RCC 7860 (cell line): Measurements from ENCODE around the gene GLT1D1.

Experiments used
- DNase-seq: peaks from one replicate; pipeline ENCODE4 v3.0.0-alpha.2; 2015; ENCODE audit warnings: low spot score
- FAIRE-seq: peaks from 2 replicates; lab custom pipeline; 2012; peaks lifted over from hg19 to GRCh38; lab: Jason Lieb, UNC

The GLT1D1 gene

GRCh38 chr12:128909653-128910052 is 56.4 kb downstream of the GLT1D1 start:
- FAIRE-seq (no peak), DNase-seq (no peak)

GRCh38 chr12:128910629-128911028 is 57.4 kb downstream of the GLT1D1 start:
- no peak for FAIRE-seq

GRCh38 chr12:128911861-128912260 is 58.6 kb downstream of the GLT1D1 start:
- no peak for FAIRE-seq
- DNase-seq = no peak

More at GRCh38 chr12:128910629-128911028, 57.4 kb downstream of the GLT1D1 start:
- no peak for DNase-seq

GRCh38 chr12:128914908-128915563 is 61.8 kb downstream of the GLT1D1 start:
- no peak for FAIRE-seq

GRCh38 chr12:128916425-128916824 is 63.1 kb downstream of the GLT1D1 start:
- FAIRE-seq = no peak

More at GRCh38 chr12:128914908-128915563, 61.8 kb downstream of the GLT1D1 start:
- no peak for DNase-seq

GRCh38 chr12:128918481-128919260 is 65.4 kb downstream of the GLT1D1 start:
- DNase-seq (no peak), FAIRE-seq (no peak)

More at GRCh38 chr12:128916425-128916824, 63.1 kb downstream of the GLT1D1 start:
- DNase-seq = no peak

- DNase-seq = no peak
- no peak for FAIRE-seq
Measured at GRCh38 chr12:128920468-128920867, 67.2 kb downstream of the GLT1D1 start.

GRCh38 chr12:128928361-128928760 is 75.1 kb downstream of the GLT1D1 start:
- DNase-seq = no peak
- no peak for FAIRE-seq

- FAIRE-seq = no peak
- no peak for DNase-seq
Measured at GRCh38 chr12:128929057-128929456, 75.8 kb downstream of the GLT1D1 start.

GRCh38 chr12:128930606-128931005 is 77.3 kb downstream of the GLT1D1 start:
- DNase-seq (no peak), FAIRE-seq (no peak)

GRCh38 chr12:128932521-128932920 is 79.2 kb downstream of the GLT1D1 start:
- no peak for DNase-seq
- FAIRE-seq = no peak

GRCh38 chr12:128933039-128933438 is 79.8 kb downstream of the GLT1D1 start:
- DNase-seq (no peak), FAIRE-seq (no peak)

GRCh38 chr12:128933926-128934325 is 80.6 kb downstream of the GLT1D1 start:
- FAIRE-seq = no peak

GRCh38 chr12:128938886-128939285 is 85.6 kb downstream of the GLT1D1 start:
- no peak for DNase-seq

More at GRCh38 chr12:128933926-128934325, 80.6 kb downstream of the GLT1D1 start:
- no peak for DNase-seq

GRCh38 chr12:128940090-128940888 is 87.0 kb downstream of the GLT1D1 start:
- FAIRE-seq (no peak), DNase-seq (no peak)

More at GRCh38 chr12:128938886-128939285, 85.6 kb downstream of the GLT1D1 start:
- FAIRE-seq = no peak

GRCh38 chr12:128940974-128941373 is 87.7 kb downstream of the GLT1D1 start:
- no peak for FAIRE-seq

GRCh38 chr12:128942960-128943477 is 89.7 kb downstream of the GLT1D1 start:
- FAIRE-seq (no peak), DNase-seq (no peak)

More at GRCh38 chr12:128940974-128941373, 87.7 kb downstream of the GLT1D1 start:
- no peak for DNase-seq

GRCh38 chr12:128944956-128945355 is 91.7 kb downstream of the GLT1D1 start:
- DNase-seq = no peak
- no peak for FAIRE-seq

- no peak for DNase-seq
- no peak for FAIRE-seq
Measured at GRCh38 chr12:128947209-128947608, 93.9 kb downstream of the GLT1D1 start.

- DNase-seq = no peak
- FAIRE-seq = no peak
Measured at GRCh38 chr12:128949086-128949485, 95.8 kb downstream of the GLT1D1 start.

GRCh38 chr12:128951448-128951847 is 98.2 kb downstream of the GLT1D1 start:
- no peak for FAIRE-seq
- DNase-seq = no peak
